HepG2 (cell line): ENCODE measurements around the gene MTMR10. TPM values are rescaled to one million over a fixed set of nuclear protein-coding genes. Genes with fewer than 3 reads are reported as not detected.

Source experiments
- EHMT2 ChIP-seq: fragments of 200-600 bp; sonication (generic); IDR thresholded peaks from 2 replicates; pipeline ENCODE4 v1.7.0; 2017; ENCODE audit warnings: antibody characterized with exemption, low read depth, low read length, borderline replicate concordance
- MEIS1 ChIP-seq: sonication (generic); formaldehyde crosslinking; IDR thresholded peaks from 2 replicates; pipeline ENCODE4 v1.9.0; 2021; ENCODE audit warnings: mild to moderate bottlenecking, missing genetic modification reagents, moderate library complexity, borderline replicate concordance
- PHF5A ChIP-seq: IDR thresholded peaks from one replicate; pipeline ENCODE4 v1.6.1; 2018; ENCODE audit warnings: low read depth, missing genetic modification reagents; ENCODE audit not compliant: unreplicated experiment
- ZMYM4 ChIP-seq: sonication (generic); formaldehyde crosslinking; IDR thresholded peaks from 2 replicates; pipeline ENCODE4 v1.8.1; 2023; ENCODE audit warnings: mild to moderate bottlenecking, missing genetic modification reagents
- ZNF142 ChIP-seq: sonication (generic); formaldehyde crosslinking; IDR thresholded peaks from 2 replicates; pipeline ENCODE4 v1.4.0; 2020; ENCODE audit warnings: missing genetic modification reagents
- polyA plus RNA-seq, 8 experiments: library from polyadenylated mRNA; depleted of rRNA in 3 of 8; stranded (reverse) in 7 of 8; unstranded in 1 of 8; fragments of >200 nt; fragmentation: Illumina TruSeq in 4 of 8; extraction: Trizol in 4 of 8; gene quantifications; 2 replicates each; pipeline versions ENCODE4 v1.2.1 to v1.2.3, GENCODE V29; 2011 to 2016; ENCODE audit warnings: low read depth in 4 of 8, missing spikeins in 1 of 8, mixed read lengths in 1 of 8; ENCODE audit not compliant: insufficient read depth in 1 of 8
- total RNA-seq, 5 experiments: library from RNA; depleted of rRNA; stranded (reverse); fragments of >200 nt; fragmentation: Illumina TruSeq; extraction: Trizol; gene quantifications; 2 replicates each; pipeline ENCODE4 v1.2.3, GENCODE V29; 2016; ENCODE audit warnings: low read depth in 1 of 5
- TF ChIP-seq, protein P1 (sequence below), 2 experiments: fragments of 450-650 bp in 1 of 2; sonication (generic) in 1 of 2; formaldehyde crosslinking in 1 of 2; IDR thresholded peaks; 2 replicates each; pipeline versions ENCODE4 v1.6.1 to v1.8.0; 2016 to 2022; ENCODE audit warnings: antibody characterized with exemption in 1 of 2, mild to moderate bottlenecking in 1 of 2, missing genetic modification reagents in 1 of 2
- TF ChIP-seq, protein P2 (sequence below): IDR thresholded peaks from 2 replicates; pipeline ENCODE4 v1.6.1; 2016; ENCODE audit warnings: missing compliant biosample characterization, missing genetic modification reagents, borderline replicate concordance

Gene MTMR10
- total and polyA plus RNA-seq, 2 of the 13 experiments (the other 11 are each of a cell fraction or from before 2014, with no cell fraction given): 10.2 to 17.4 TPM

- TF ChIP-seq, protein P1, sequence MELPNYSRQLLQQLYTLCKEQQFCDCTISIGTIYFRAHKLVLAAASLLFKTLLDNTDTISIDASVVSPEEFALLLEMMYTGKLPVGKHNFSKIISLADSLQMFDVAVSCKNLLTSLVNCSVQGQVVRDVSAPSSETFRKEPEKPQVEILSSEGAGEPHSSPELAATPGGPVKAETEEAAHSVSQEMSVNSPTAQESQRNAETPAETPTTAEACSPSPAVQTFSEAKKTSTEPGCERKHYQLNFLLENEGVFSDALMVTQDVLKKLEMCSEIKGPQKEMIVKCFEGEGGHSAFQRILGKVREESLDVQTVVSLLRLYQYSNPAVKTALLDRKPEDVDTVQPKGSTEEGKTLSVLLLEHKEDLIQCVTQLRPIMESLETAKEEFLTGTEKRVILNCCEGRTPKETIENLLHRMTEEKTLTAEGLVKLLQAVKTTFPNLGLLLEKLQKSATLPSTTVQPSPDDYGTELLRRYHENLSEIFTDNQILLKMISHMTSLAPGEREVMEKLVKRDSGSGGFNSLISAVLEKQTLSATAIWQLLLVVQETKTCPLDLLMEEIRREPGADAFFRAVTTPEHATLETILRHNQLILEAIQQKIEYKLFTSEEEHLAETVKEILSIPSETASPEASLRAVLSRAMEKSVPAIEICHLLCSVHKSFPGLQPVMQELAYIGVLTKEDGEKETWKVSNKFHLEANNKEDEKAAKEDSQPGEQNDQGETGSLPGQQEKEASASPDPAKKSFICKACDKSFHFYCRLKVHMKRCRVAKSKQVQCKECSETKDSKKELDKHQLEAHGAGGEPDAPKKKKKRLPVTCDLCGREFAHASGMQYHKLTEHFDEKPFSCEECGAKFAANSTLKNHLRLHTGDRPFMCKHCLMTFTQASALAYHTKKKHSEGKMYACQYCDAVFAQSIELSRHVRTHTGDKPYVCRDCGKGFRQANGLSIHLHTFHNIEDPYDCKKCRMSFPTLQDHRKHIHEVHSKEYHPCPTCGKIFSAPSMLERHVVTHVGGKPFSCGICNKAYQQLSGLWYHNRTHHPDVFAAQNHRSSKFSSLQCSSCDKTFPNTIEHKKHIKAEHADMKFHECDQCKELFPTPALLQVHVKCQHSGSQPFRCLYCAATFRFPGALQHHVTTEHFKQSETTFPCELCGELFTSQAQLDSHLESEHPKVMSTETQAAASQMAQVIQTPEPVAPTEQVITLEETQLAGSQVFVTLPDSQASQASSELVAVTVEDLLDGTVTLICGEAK (IDR thresholded peaks at IDR 0.05): no peak
- TF ChIP-seq, protein P1 (CRISPR knock-in tag; IDR thresholded peaks at IDR 0.05): peak; percentile 62; the same call in 1 of the 2 replicates
- TF ChIP-seq EHMT2 (no peak), PHF5A (CRISPR knock-in tag) (no peak), MEIS1 (CRISPR knock-in tag) (peak; percentile 47; the same call in 1 of the 2 replicates), ZMYM4 (CRISPR knock-in tag) (peak; percentile 60), ZNF142 (peak; percentile 96)
- TF ChIP-seq, protein P2, sequence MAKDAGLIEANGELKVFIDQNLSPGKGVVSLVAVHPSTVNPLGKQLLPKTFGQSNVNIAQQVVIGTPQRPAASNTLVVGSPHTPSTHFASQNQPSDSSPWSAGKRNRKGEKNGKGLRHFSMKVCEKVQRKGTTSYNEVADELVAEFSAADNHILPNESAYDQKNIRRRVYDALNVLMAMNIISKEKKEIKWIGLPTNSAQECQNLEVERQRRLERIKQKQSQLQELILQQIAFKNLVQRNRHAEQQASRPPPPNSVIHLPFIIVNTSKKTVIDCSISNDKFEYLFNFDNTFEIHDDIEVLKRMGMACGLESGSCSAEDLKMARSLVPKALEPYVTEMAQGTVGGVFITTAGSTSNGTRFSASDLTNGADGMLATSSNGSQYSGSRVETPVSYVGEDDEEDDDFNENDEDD (CRISPR knock-in tag): no peak; the same call in 1 of the 2 replicates
Observed at GRCh38 chr15:30991255-30992235, at the start of gene MTMR10 (continued).
